Ovary (tissue), 9 donors: ENCODE measurements around the gene PELI3. TPM values are rescaled to one million over a fixed set of nuclear protein-coding genes. Genes with fewer than 3 reads are reported as not detected.

Source experiments
- DNase-seq, 5 donors: peaks; one replicate each; pipeline ENCODE4 v3.0.0-alpha.2; 2019 to 2020
- H3K27ac ChIP-seq, 2 donors: fragments of 200-600 bp; one replicate each; pipeline versions ENCODE4 v1.5.1 to v1.8.0; 2019 to 2022
- H3K27me3 ChIP-seq: fragments of 200-600 bp; one replicate; pipeline ENCODE4 v1.8.0; 2022
- H3K36me3 ChIP-seq: fragments of 200-600 bp; sonication (generic); one replicate; pipeline ENCODE4 v1.5.1; 2019
- H3K4me1 ChIP-seq: one replicate; pipeline ENCODE4 v1.8.1; 2013; ENCODE audit warnings: mild to moderate bottlenecking, moderate library complexity; ENCODE audit not compliant: insufficient read depth
- H3K4me3 ChIP-seq: fragments of 200-600 bp; sonication (generic); one replicate; pipeline ENCODE4 v1.5.1; 2017
- H3K9me3 ChIP-seq, 2 donors: fragments of 200-600 bp in 1 of 2; sonication (generic) in 1 of 2; one replicate each; pipeline versions ENCODE4 v1.5.1 to v1.8.1; 2013 to 2019; ENCODE audit warnings: mild to moderate bottlenecking in 1 of 2, moderate library complexity in 1 of 2
- EP300 ChIP-seq: sonication (generic); formaldehyde crosslinking; IDR thresholded peaks from one replicate; pipeline ENCODE4 v1.6.1; 2017; ENCODE audit warnings: antibody characterized with exemption
- POLR2A ChIP-seq: fragments of 450-650 bp; IDR thresholded peaks from one replicate; pipeline ENCODE4 v1.6.1; 2017; ENCODE audit warnings: antibody characterized with exemption, mild to moderate bottlenecking, moderate library complexity
- WGBS, 3 donors: extraction: QIAGEN DNeasy Blood & Tissue Kit in 1 of 3; methylation state at CpG; one replicate each; pipeline versions ENCODE4 v1.1.5 to v1.1.7; 2013 to 2017; 5-methylcytosine and 5-hydroxymethylcytosine counted together
- intact Hi-C, 4 donors: fragments of 100-400 bp; cut with DNase I; formaldehyde crosslinking; loops; one replicate each; pipeline versions ENCODE4 v1.11.0 to v1.15.1; 2022 to 2023
- polyA plus RNA-seq, 2 donors: library from polyadenylated mRNA; stranded (reverse); fragments of 200-250 nt in 1 of 2; fragments of 350-450 nt in 1 of 2; fragmentation: Illumina TruSeq in 1 of 2; extraction: RNeasy Lipid Tissue Mini Kit (QIAGEN cat#74804) in 1 of 2; gene quantifications; one replicate each; pipeline ENCODE4 v1.2.3, GENCODE V29; 2013 to 2014
- total RNA-seq, 7 donors: library from RNA; depleted of rRNA in 2 of 7; stranded (reverse); fragments of >200 nt in 2 of 7; fragmentation: NEBNext Ultra II Directional in 3 of 7; extraction: Animal tissue kit (Norgen Biotek cat#: 25700) in 3 of 7; gene quantifications; one replicate each; pipeline versions ENCODE4 v1.1.0 to v1.2.4, GENCODE V29; 2016 to 2023
- TF ChIP-seq, protein P1 (sequence below), 3 donors: fragments of 450-650 bp in 2 of 3; fragments of 200-600 bp in 1 of 3; IDR thresholded peaks; one replicate each; pipeline versions ENCODE4 v1.5.1 to v1.8.0; 2016 to 2022; ENCODE audit warnings: antibody characterized with exemption in 3 of 3, mild to moderate bottlenecking in 1 of 3
- donor health status: DM: no; HTN: no; CAD: no; lungs with moderate emphysema.
- donor health status: DM: no; HTN: no; CAD: no.
- donor health status: Bipolar disorder and iron deficiency.
- donor health status: DM: yes; HTN: yes; CAD: no.
- donor health status: DM: no; HTN: no; CAD: no.
- donor health status: DM: yes; HTN: yes; CAD: no.

PELI3 gene
- total and polyA plus RNA-seq, 9 donors, result 7.6 to 29.6 (median 20.5) TPM

DNA sequence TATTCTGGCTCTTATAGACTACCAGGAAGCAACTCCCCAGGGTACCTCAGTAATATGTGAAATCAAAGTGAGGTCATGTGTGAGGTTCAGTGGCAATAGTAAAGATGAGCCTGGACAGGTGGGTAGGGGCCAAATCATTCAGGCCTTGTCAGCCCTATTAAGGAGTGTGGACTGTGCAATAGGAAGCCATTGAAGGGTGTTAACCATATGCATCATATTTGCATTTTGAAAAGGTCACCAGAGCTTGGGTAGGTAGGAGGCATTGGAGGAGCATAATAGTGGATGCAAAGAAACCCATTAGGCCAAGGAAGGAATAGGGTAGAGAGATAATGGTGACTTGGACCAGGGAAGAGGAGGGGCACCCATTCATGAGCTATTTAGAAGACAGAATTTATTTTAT, 19.7 kb upstream of the PELI3 start:
- Histone ChIP-seq H3K36me3 (no peaks in the 10 kb centered on the region), H3K27me3 (no peaks in the 10 kb centered on the region), H3K9me3 (no peaks in the 10 kb centered on the region), H3K27ac (no peak overlapping the region), H3K4me1 (no peaks in the 10 kb centered on the region), H3K4me3 (no peak overlapping the region)
- TF ChIP-seq EP300 (no peak), POLR2A (no peak)
- TF ChIP-seq, protein P1, sequence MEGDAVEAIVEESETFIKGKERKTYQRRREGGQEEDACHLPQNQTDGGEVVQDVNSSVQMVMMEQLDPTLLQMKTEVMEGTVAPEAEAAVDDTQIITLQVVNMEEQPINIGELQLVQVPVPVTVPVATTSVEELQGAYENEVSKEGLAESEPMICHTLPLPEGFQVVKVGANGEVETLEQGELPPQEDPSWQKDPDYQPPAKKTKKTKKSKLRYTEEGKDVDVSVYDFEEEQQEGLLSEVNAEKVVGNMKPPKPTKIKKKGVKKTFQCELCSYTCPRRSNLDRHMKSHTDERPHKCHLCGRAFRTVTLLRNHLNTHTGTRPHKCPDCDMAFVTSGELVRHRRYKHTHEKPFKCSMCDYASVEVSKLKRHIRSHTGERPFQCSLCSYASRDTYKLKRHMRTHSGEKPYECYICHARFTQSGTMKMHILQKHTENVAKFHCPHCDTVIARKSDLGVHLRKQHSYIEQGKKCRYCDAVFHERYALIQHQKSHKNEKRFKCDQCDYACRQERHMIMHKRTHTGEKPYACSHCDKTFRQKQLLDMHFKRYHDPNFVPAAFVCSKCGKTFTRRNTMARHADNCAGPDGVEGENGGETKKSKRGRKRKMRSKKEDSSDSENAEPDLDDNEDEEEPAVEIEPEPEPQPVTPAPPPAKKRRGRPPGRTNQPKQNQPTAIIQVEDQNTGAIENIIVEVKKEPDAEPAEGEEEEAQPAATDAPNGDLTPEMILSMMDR (IDR thresholded peaks at IDR 0.05), result no peak
- no peak for DNase-seq
- intact Hi-C loops, result no loop called here

- intact Hi-C loops, result no loop called here
- H3K36me3 ChIP-seq, result no peaks in the 10 kb centered on the region
- H3K27me3 ChIP-seq, result no peaks in the 10 kb centered on the region
- 74 to 85% (median 77%) methylated on average over 4 of the region's 4 CpGs for WGBS, 3 donors
- DNase-seq, result no peak
- H3K27ac ChIP-seq, result no peak overlapping the region
- no peak for TF ChIP-seq POLR2A
- TF ChIP-seq, protein P1 (IDR thresholded peaks at IDR 0.05), result no peak
- no peak for TF ChIP-seq EP300
- no peaks in the 10 kb centered on the region for H3K9me3 ChIP-seq
- H3K4me3 ChIP-seq, result no peak overlapping the region
- no peaks in the 10 kb centered on the region for H3K4me1 ChIP-seq
Observed at GRCh38 chr11:66448523-66448922, 18.2 kb upstream of the PELI3 start.

DNA sequence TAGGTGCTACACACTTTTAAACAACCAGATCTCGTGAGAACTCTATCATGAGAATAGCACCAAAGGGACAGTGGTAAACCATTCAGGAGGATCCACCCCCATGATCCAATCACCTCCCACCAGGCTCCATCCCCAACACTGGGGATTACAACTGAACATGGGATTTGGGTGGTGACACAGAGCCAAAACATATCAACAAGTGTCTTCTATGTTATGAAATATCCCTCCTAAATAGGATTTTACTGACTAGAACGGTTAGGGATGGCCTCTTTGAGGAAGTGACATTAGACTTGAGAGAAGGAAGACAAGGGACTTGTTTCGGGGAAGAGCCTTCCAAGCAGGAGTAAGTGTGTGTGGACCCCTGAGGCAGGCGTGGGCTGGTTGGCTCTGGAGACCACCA, 16.1 kb upstream of the PELI3 start:
- no peaks in the 10 kb centered on the region for H3K36me3 ChIP-seq
- TF ChIP-seq POLR2A (no peak), EP300 (no peak)
- TF ChIP-seq, protein P1 (IDR thresholded peaks at IDR 0.05), result no peak
- no peak overlapping the region for H3K4me3 ChIP-seq
- H3K9me3 ChIP-seq, result no peaks in the 10 kb centered on the region
- DNase-seq, result no peak
- no peaks in the 10 kb centered on the region for H3K4me1 ChIP-seq
- intact Hi-C loops, result no loop called here
- no peaks in the 10 kb centered on the region for H3K27me3 ChIP-seq
- WGBS, 3 donors, result 67 to 75% (median 69%) methylated on average over 4 of the region's 4 CpGs
- no peak overlapping the region for H3K27ac ChIP-seq

- H3K9me3 ChIP-seq, result no peaks in the 10 kb centered on the region
- H3K4me1 ChIP-seq, result no peaks in the 10 kb centered on the region
- no peaks in the 10 kb centered on the region for H3K27me3 ChIP-seq
- intact Hi-C loops, result no loop called here
- no peak for DNase-seq
- TF ChIP-seq, protein P1 (IDR thresholded peaks at IDR 0.05), result no peak
- no peak for TF ChIP-seq POLR2A
- TF ChIP-seq EP300, result no peak
- H3K27ac ChIP-seq, result no peak overlapping the region
- no peak overlapping the region for H3K4me3 ChIP-seq
- WGBS, 3 donors, result 79 to 92% (median 84%) methylated on average over 4 of the region's 4 CpGs
- no peaks in the 10 kb centered on the region for H3K36me3 ChIP-seq
Observed at GRCh38 chr11:66451663-66452062, 15.0 kb upstream of the PELI3 start.

DNA sequence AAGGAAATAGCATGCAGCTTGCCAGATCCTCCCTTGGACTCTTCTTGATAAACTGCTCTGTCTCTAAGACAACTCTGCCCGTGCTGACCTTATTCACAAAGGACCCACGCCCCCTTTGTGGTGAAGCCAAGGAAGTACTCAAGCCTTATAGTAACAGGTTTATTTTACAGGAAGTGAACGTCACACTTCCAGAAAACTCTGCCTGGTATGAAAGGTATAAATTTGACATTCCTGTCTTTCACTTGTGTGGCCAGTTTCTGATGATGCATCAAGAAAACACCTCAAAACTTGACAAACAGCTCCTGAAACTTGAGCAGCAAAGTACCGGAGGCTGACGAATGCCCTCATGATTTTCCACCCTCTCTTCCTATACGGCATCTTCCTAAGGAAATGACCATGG, 12.5 kb upstream of the PELI3 start:
- no peak for TF ChIP-seq EP300
- TF ChIP-seq, protein P1 (IDR thresholded peaks at IDR 0.05), result no peak
- TF ChIP-seq POLR2A, result no peak
- H3K4me1 ChIP-seq, result no peaks in the 10 kb centered on the region
- H3K27ac ChIP-seq, result no peak overlapping the region
- H3K9me3 ChIP-seq, result no peaks in the 10 kb centered on the region
- WGBS, 3 donors, result 12 to 17% (median 13%) methylated on average over 6 of the region's 6 CpGs
- H3K27me3 ChIP-seq, result no peaks in the 10 kb centered on the region
- H3K4me3 ChIP-seq, result no peak overlapping the region
- H3K36me3 ChIP-seq, result no peaks in the 10 kb centered on the region
- intact Hi-C loops, result no loop called here
- no peak for DNase-seq
